Ovary (tissue), 9 donors: ENCODE measurements around the gene LARP4B. TPM values are rescaled to one million over a fixed set of nuclear protein-coding genes. Genes with fewer than 3 reads are reported as not detected.
A peak's percentile ranks its signal among the peaks of the same experiment; 100 is the strongest.

Experiments used
- DNase-seq, 5 donors: peaks; one replicate each; pipeline ENCODE4 v3.0.0-alpha.2; 2019 to 2020
- H3K27ac ChIP-seq, 2 donors: fragments of 200-600 bp; one replicate each; pipeline versions ENCODE4 v1.5.1 to v1.8.0; 2019 to 2022
- H3K27me3 ChIP-seq: fragments of 200-600 bp; one replicate; pipeline ENCODE4 v1.8.0; 2022
- H3K36me3 ChIP-seq: fragments of 200-600 bp; sonication (generic); one replicate; pipeline ENCODE4 v1.5.1; 2019
- H3K4me1 ChIP-seq: one replicate; pipeline ENCODE4 v1.8.1; 2013; ENCODE audit warnings: mild to moderate bottlenecking, moderate library complexity; ENCODE audit not compliant: insufficient read depth
- H3K4me3 ChIP-seq: fragments of 200-600 bp; sonication (generic); one replicate; pipeline ENCODE4 v1.5.1; 2017
- H3K9me3 ChIP-seq, 2 donors: fragments of 200-600 bp in 1 of 2; sonication (generic) in 1 of 2; one replicate each; pipeline versions ENCODE4 v1.5.1 to v1.8.1; 2013 to 2019; ENCODE audit warnings: mild to moderate bottlenecking in 1 of 2, moderate library complexity in 1 of 2
- EP300 ChIP-seq: sonication (generic); formaldehyde crosslinking; IDR thresholded peaks from one replicate; pipeline ENCODE4 v1.6.1; 2017; ENCODE audit warnings: antibody characterized with exemption
- POLR2A ChIP-seq: fragments of 450-650 bp; IDR thresholded peaks from one replicate; pipeline ENCODE4 v1.6.1; 2017; ENCODE audit warnings: antibody characterized with exemption, mild to moderate bottlenecking, moderate library complexity
- WGBS, 3 donors: extraction: QIAGEN DNeasy Blood & Tissue Kit in 1 of 3; methylation state at CpG; one replicate each; pipeline versions ENCODE4 v1.1.5 to v1.1.7; 2013 to 2017; 5-methylcytosine and 5-hydroxymethylcytosine counted together
- intact Hi-C, 4 donors: fragments of 100-400 bp; cut with DNase I; formaldehyde crosslinking; loops; one replicate each; pipeline versions ENCODE4 v1.11.0 to v1.15.1; 2022 to 2023
- polyA plus RNA-seq, 2 donors: library from polyadenylated mRNA; stranded (reverse); fragments of 200-250 nt in 1 of 2; fragments of 350-450 nt in 1 of 2; fragmentation: Illumina TruSeq in 1 of 2; extraction: RNeasy Lipid Tissue Mini Kit (QIAGEN cat#74804) in 1 of 2; gene quantifications; one replicate each; pipeline ENCODE4 v1.2.3, GENCODE V29; 2013 to 2014
- total RNA-seq, 7 donors: library from RNA; depleted of rRNA in 2 of 7; stranded (reverse); fragments of >200 nt in 2 of 7; fragmentation: NEBNext Ultra II Directional in 3 of 7; extraction: Animal tissue kit (Norgen Biotek cat#: 25700) in 3 of 7; gene quantifications; one replicate each; pipeline versions ENCODE4 v1.1.0 to v1.2.4, GENCODE V29; 2016 to 2023
- TF ChIP-seq, protein P1 (sequence below), 3 donors: fragments of 450-650 bp in 2 of 3; fragments of 200-600 bp in 1 of 3; IDR thresholded peaks; one replicate each; pipeline versions ENCODE4 v1.5.1 to v1.8.0; 2016 to 2022; ENCODE audit warnings: antibody characterized with exemption in 3 of 3, mild to moderate bottlenecking in 1 of 3
- donor health status: DM: no; HTN: no; CAD: no; lungs with moderate emphysema.
- donor health status: DM: no; HTN: no; CAD: no.
- donor health status: Bipolar disorder and iron deficiency.
- donor health status: DM: yes; HTN: yes; CAD: no.
- donor health status: DM: no; HTN: no; CAD: no.
- donor health status: DM: yes; HTN: yes; CAD: no.

Gene LARP4B
- total and polyA plus RNA-seq, 9 donors: 14.4 to 77.8 (median 54.4) TPM

DNA sequence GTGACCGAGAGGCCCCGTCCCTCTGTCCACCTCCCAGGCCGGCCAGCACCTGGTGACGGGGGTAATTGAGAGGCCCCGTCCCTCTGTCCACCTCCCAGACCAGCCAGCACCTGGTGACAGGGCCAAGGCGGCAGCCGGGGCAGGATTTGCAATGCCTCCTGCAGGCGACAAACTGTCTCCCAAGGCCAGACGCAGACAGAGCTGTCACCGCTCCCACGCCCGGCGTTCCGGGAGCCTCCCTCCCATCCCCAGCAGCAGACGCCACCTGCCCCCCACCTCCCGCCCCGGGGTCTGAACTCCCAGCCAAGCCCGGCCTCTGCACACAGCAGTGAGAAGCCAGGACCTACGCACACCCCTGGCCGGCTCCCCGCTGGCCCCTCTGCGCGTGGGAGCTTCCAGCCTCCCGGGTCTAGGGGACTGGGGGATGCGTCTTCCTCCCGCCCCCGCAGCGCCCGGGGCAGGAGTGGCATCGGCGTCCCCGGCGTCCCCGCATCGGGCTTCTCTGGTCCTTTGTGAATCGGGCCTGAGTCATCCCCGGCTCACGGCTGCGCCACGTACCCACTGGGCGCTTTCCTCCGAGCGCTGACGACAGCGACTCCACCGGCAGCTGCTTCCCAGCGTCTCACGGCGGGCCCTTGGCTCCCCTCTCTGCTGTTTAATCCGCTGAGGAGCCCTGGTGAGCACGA lies 147.0 kb downstream of the LARP4B start:
- Histone ChIP-seq H3K27ac (no peak overlapping the region), H3K36me3 (no peaks in the 10 kb centered on the region), H3K4me1 (peaks cover 3% of the 10 kb centered on the region), H3K4me3 (peak overlapping the region; percentile 28), H3K9me3 (no peaks in the 10 kb centered on the region), H3K27me3 (no peaks in the 10 kb centered on the region)
- peak in 4 of 5 donors; percentile 41 to 63 (median 52) for DNase-seq
- TF ChIP-seq EP300 (no peak), POLR2A (no peak)
- TF ChIP-seq, protein P1, sequence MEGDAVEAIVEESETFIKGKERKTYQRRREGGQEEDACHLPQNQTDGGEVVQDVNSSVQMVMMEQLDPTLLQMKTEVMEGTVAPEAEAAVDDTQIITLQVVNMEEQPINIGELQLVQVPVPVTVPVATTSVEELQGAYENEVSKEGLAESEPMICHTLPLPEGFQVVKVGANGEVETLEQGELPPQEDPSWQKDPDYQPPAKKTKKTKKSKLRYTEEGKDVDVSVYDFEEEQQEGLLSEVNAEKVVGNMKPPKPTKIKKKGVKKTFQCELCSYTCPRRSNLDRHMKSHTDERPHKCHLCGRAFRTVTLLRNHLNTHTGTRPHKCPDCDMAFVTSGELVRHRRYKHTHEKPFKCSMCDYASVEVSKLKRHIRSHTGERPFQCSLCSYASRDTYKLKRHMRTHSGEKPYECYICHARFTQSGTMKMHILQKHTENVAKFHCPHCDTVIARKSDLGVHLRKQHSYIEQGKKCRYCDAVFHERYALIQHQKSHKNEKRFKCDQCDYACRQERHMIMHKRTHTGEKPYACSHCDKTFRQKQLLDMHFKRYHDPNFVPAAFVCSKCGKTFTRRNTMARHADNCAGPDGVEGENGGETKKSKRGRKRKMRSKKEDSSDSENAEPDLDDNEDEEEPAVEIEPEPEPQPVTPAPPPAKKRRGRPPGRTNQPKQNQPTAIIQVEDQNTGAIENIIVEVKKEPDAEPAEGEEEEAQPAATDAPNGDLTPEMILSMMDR (IDR thresholded peaks at IDR 0.05): no peak
- intact Hi-C loops: loop anchor here in 3 of 4 donors (5.0 to 10.0 kb wide), 3 partner anchors 267 to 272 kb away; no protein-coding TSS in a partner anchor
- WGBS, 3 donors: 0 to 9% (median 1%) methylated on average over 19 to 46 of the region's 51 CpGs

DNA sequence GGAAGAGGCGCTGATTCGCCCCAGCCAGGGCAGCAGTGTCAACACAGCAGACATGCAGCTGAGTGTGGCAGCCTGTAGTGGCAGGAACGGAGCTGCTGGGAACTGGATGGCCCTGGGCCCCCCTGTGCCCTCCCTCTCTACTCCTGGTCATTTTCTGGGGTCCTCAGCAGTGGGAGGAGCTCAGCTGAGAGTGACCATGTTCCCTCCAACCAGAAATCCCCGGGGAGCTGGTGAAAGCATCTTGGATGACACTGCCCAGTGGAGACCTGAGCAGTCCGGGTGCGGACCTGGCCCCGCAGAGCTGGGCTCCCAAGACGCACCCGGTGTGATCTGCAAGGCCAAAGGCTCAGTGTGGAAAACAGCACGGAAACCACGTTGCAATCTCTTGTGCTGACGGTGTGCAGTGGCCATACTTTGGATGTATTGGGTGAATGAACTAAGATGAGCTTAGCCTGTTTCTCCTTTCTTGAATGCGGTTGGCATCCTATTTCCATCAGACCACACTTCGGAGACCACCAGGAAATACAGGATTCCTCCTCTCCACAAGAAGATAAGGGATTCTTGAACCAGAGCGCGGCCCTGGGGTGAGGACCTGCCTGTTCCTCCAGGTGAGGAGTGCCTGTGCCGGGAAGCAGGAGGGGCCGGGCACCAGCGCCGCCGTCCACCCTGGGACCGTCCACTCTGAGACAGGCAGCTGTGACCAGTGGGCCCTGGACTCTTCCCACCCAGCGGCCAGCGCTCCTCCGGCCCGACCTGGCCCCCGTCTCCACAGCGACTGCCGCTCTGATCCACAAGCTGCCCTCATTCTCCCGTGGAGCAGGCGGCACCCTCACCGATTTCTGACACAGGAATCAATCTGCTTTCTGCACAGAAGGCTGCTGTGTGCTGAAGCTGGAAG lies 148.5 kb downstream of the LARP4B start:
- Histone ChIP-seq H3K27me3 (no peaks in the 10 kb centered on the region), H3K4me1 (peaks cover 3% of the 10 kb centered on the region), H3K4me3 (no peak overlapping the region), H3K9me3 (no peaks in the 10 kb centered on the region), H3K36me3 (no peaks in the 10 kb centered on the region), H3K27ac (no peak overlapping the region)
- peak in 2 of 5 donors; percentile 5 to 27 for DNase-seq
- TF ChIP-seq EP300: no peak
- TF ChIP-seq POLR2A: no peak
- TF ChIP-seq, protein P1 (IDR thresholded peaks at IDR 0.05): no peak
- WGBS, 3 donors: 47 to 88% (median 77%) methylated on average over 32 of the region's 32 CpGs
- intact Hi-C loops: loop anchor here in 1 of 4 donors (10.0 kb wide), 1 partner anchor 268 kb away; no protein-coding TSS in a partner anchor

DNA sequence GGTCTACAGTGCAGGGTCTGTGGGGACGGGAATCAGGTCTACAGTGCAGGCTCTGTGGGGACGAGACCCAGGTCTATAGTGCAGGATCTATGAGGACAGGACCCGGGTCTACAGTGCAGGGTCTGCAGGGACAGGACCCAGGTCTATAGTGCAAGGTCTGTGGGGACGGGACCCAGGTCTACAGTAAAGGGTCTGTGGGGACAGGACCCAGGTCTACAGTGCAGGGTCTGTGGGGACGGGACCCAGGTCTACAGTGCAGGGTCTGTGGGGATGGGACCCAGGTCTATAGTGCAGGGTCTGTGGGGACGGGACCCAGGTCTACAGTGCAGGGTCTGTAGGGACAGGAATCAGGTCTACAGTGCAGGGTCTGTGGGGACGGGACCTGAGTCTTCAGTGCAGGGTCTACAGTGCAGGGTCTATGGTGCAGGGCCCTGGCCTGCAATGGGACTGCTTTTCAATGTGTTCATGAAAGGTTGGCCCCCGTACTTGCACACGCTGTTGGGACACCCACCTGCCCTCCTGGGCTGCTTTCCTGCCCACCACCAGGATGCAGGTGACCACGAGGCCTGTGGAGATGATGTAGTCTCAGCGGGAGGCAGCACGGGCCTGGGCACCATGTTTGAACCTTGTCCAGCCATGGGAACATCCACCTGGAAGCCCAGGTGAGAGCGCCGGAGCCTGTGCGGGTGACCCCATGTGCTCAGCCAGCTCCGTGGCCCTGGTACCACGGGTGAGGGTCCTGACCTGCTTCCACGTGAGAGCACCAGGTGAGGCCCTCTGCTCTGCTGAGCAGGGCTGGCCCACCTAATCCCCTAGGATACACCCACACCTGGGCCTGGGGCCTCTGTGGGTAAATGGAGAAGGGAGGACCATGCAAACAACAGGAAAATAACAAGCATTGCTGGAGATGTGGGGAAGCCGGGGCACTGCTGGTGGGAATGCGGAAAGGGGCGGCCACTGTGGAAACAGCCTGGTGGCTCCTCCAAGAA lies 150.7 kb downstream of the LARP4B start:
- Histone ChIP-seq H3K27ac (no peak overlapping the region), H3K4me3 (no peak overlapping the region), H3K27me3 (no peaks in the 10 kb centered on the region), H3K9me3 (no peaks in the 10 kb centered on the region), H3K4me1 (peaks cover 3% of the 10 kb centered on the region), H3K36me3 (no peaks in the 10 kb centered on the region)
- intact Hi-C loops: loop anchor here in 1 of 4 donors (10.0 kb wide), 1 partner anchor 266 kb away; no protein-coding TSS in a partner anchor
- WGBS, 3 donors: 92 to 94% (median 92%) methylated on average over 21 of the region's 21 CpGs
- DNase-seq: peak in 1 of 5 donors; percentile 15
- TF ChIP-seq POLR2A (no peak), EP300 (no peak)
- TF ChIP-seq, protein P1 (IDR thresholded peaks at IDR 0.05): no peak
